ENCODE results near the gene ULK4. TPM values are rescaled to one million over a fixed set of nuclear protein-coding genes. Genes with fewer than 3 reads are reported as not detected.

ULK4 gene
- total and polyA plus RNA-seq, 7 donors, result 2.1 to 18.6 (median 8.9) TPM

GRCh38 chr3:41960826-41961750, 815 bp downstream of the ULK4 start:
- Histone ChIP-seq H3K4me1 (peaks cover 0 to 14% (median 10%) of the 10 kb centered on the region in 4 donors), H3K9me3 (no peaks in the 10 kb centered on the region), H3K4me3 (peak overlapping the region; percentile 79 to 97 (median 90)), H3K27me3 (no peaks in the 10 kb centered on the region), H3K27ac (peak overlapping the region; percentile 88 to 93 (median 90)), H3K36me3 (no peaks in the 10 kb centered on the region)
- WGBS, 2 donors, result 1% methylated on average over 45 of the region's 45 CpGs
- peak; percentile 78 for DNase-seq
- intact Hi-C loops (cut with DNase I), result loop anchor here (1.0 to 10.0 kb wide), 3 partner anchors 53 to 1504 kb away; partner anchors contain the start of gene RPL14
- TF ChIP-seq CTCF (IDR thresholded peaks at IDR 0.05) (no peak), POLR2A (IDR thresholded peaks at IDR 0.05) (no peak), EP300 (IDR thresholded peaks at IDR 0.05) (no peak), POLR2AphosphoS5 (IDR thresholded peaks at IDR 0.05) (no peak)

- Histone ChIP-seq H3K27ac (no peak overlapping the region), H3K9me3 (no peaks in the 10 kb centered on the region), H3K4me1 (peaks cover 0 to 9% (median 8%) of the 10 kb centered on the region in 4 donors), H3K36me3 (no peaks in the 10 kb centered on the region), H3K4me3 (no peak overlapping the region), H3K27me3 (no peaks in the 10 kb centered on the region)
- no peak for TF ChIP-seq EP300 (IDR thresholded peaks at IDR 0.05)
- no peak for TF ChIP-seq CTCF (IDR thresholded peaks at IDR 0.05)
- no peak for TF ChIP-seq POLR2A (IDR thresholded peaks at IDR 0.05)
- TF ChIP-seq POLR2AphosphoS5 (IDR thresholded peaks at IDR 0.05), result no peak
- DNase-seq, result no peak
- intact Hi-C loops (cut with DNase I), result no loop called here
These were observed 5.3 kb downstream of the ULK4 start for GRCh38 chr3:41956574-41956973.

DNA sequence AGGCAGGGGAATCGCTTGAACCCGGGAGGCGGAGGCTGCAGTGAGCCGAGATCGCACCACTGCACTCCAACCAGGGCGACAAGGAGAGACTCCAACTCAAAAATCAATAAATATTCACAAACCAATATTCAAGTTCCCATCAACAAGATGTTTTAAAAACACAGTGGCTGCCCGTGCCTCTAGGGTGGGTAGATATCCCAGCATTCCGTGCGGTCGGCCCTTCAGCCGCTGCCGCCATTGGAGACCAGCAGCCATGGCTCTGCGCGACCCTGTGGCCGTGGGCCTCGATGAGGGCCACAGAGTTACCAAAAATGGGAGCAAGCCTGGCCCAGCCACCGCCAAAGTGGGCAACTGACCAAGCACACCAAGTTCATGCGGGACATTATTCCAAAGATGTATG, 6.7 kb downstream of the ULK4 start:
- H3K36me3 ChIP-seq, result no peaks in the 10 kb centered on the region
- intact Hi-C loops (cut with DNase I), result no loop called here
- H3K27me3 ChIP-seq, result no peaks in the 10 kb centered on the region
- TF ChIP-seq CTCF (IDR thresholded peaks at IDR 0.05) (no peak), EP300 (IDR thresholded peaks at IDR 0.05) (no peak), POLR2A (IDR thresholded peaks at IDR 0.05) (no peak), POLR2AphosphoS5 (IDR thresholded peaks at IDR 0.05) (no peak)
- H3K4me3 ChIP-seq, result no peak overlapping the region
- H3K4me1 ChIP-seq, result no peaks in the 10 kb centered on the region
- 92% methylated on average over 18 of the region's 18 CpGs for WGBS, 2 donors
- DNase-seq, result no peak
- no peak overlapping the region for H3K27ac ChIP-seq
- H3K9me3 ChIP-seq, result no peaks in the 10 kb centered on the region

DNA sequence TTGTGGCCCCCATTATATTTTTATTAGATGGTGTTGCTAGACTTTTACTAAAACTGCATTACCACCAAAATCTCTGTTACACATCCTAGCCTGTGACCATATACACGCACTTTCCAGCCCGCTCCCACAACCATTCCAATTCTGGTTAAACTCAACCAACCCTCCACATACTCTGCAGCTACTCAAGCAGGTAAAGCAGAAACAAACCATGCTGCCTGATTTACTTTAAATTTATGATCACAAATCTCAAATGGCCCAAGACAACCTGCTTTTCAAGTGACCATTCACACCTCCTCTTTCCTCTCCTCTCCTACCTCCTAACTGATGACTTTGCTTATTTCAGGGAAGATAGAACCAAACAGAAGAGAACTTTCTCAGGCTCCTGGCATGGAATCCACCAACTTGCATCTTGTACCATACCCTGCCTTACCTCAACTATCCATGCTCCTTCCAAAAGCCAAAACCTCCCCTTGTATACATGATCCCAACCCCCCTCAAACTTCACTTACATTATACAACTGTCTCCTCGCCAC, 18.5 kb downstream of the ULK4 start:
- DNase-seq, result no peak
- Histone ChIP-seq H3K4me1 (no peaks in the 10 kb centered on the region), H3K27ac (no peak overlapping the region), H3K9me3 (no peaks in the 10 kb centered on the region), H3K4me3 (no peak overlapping the region), H3K27me3 (no peaks in the 10 kb centered on the region), H3K36me3 (no peaks in the 10 kb centered on the region)
- TF ChIP-seq CTCF (IDR thresholded peaks at IDR 0.05) (no peak), EP300 (IDR thresholded peaks at IDR 0.05) (no peak), POLR2A (IDR thresholded peaks at IDR 0.05) (no peak), POLR2AphosphoS5 (IDR thresholded peaks at IDR 0.05) (no peak)
- intact Hi-C loops (cut with DNase I), result no loop called here
- WGBS, 2 donors, result 95 to 96% methylated on average over 3 of the region's 3 CpGs
